GM08714 (cell line): ENCODE results near the gene TUBB3.

ENCODE experiments used
- H3K4me3 ChIP-seq: fragments of 200-500 bp; sonication (Bioruptor generic); 2 replicates; pipeline ENCODE4 v1.5.1; 2014; ENCODE audit warnings: mild to moderate bottlenecking, low read length, inconsistent platforms
- ZNF274 ChIP-seq: IDR thresholded peaks from 2 replicates; pipeline ENCODE4 v1.6.1; 2012; ENCODE audit warnings: mild to moderate bottlenecking, low read depth, low read length

The TUBB3 gene

DNA sequence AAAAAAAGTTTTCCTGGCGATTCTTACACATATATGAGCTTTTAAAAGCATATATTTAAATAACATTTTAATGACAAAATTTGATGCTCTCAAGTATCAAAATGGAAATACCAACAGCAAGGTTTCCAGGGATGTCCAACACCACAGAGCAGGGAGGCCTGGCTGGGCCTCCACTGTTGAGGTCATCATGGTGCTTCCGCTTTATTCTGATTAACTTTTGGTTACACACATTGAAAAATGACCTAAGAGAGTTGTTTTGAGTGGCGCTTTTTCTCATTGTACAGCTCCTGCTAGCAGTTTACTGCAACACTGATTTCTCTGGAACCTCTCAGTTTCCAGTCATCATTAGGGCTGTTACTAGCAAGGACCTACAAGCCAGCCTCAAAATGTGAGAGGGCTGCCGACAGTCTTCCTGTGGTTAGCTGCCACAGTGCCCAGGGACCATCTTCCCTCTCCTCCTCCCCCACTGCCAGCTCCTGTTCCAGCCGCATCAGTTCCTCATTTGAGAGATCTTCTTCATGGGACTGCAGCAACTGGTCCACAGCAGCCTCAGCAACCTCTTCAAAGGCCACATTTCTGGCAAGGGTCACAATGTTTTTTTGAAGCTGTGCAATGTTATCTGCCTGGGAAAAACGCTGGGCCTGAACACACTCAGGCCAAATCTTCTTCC is 46.7 kb downstream of the TUBB3 start:
- no peak for TF ChIP-seq ZNF274

DNA sequence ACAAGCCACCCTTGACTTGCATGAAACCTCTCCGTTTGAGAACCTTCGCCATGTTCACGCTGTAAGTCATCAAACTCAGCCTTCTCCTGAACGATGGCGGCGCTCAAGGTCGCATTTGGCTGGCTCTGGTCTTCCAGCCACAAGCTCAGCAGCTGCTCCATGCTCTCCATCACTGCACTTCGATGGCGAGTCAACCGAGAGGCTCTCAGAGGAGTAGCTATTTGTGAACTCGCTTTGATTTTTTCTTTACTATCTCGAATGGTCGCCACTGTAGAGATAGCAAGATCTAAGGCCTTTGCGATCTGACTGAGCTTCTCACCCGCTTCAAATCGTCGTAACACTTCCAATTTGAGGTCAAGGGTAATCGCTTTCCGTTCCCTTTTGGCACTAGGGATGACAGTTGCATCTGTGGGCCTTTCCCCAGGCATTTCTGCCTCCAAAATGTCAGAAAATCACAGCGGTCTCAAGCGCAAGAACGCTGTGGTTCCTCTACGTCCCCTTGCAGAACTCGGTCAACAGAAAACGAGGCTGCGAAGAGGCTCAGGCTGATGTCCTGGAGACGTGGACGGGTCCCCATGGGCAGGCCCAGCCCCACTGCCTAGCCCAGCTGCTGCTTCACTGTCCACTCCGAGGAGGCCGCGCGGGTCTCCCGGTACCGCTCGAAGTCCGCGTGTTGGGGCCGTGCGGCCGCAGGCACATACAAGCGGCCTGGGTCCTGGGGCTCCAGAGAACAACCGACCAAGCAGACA is 48.5 kb downstream of the TUBB3 start:
- TF ChIP-seq ZNF274, result no peak
- H3K4me3 ChIP-seq, result peak overlapping the region; percentile 89

More for the DNA sequence above, 46.7 kb downstream of the TUBB3 start:
- no peak overlapping the region for H3K4me3 ChIP-seq

DNA sequence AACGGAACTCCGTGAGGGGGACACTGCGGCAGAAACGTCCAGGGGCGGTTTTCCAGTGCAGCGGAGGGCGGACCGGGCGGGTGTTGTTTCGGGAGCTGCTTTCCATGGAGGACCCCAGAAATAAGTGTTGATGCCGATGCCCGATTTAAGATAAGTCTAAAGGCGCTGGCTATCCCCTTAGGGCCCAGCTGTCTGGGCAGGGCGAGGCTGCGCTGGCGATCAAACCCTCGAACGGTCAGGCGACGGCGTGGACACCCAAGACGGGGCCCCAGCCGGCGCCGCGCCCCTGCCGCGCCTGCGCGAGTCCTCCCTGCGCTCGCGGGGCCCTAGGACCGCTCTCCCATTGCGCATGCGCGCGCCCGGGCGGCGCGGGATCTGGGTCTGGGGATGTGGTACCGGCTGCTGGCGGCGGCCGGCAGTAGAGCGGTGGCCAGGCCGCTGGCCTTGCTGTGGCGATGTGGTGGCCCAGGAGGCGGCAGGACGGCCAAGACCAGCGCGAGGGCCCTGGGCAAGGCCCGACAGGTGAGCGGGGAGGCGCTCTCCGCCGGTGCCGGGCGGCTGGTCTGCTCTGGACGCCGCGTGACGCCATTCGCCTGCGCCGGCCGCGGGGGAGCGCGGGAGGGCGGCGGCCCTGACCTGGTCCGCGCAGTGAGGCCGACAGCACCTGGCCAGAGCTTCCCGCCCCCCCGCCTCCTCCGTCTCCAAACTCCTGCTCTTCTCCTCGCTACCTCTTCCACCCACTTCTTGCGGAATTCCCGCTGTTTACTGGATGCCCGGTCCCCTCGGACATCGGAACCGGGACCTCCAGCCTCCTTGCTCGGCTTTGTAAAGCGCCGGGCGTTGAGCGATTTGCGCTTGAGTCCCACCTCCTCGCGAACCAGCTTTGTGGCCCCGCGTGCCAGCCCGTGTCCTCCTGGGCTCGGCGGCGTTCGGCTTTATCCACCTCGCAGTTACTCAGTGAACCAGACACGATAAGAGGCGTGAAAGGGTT is 49.4 kb downstream of the TUBB3 start:
- no peak for TF ChIP-seq ZNF274

DNA sequence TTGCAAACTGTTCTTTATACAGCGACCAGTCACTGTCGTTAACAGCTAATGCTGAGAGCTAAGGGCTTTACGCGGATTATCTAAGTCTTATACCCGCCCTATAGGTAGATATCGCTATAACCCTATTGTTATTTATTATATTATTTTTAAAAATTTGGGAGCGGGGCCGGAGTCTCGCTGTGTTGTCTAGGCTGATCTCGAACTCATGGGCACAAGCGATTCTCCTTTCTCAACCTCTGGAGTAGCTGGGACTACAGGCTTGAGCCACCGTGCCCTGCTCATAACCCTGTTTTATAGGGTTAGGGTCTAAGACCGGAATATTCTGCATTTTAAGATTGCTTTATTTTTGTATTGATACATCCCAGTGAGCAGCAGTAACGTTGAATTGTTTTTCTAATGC is 50.1 kb downstream of the TUBB3 start:
- TF ChIP-seq ZNF274, result no peak
- H3K4me3 ChIP-seq, result peak overlapping the region; percentile 89

More for the DNA sequence above, 49.4 kb downstream of the TUBB3 start:
- peak overlapping the region; percentile 89 for H3K4me3 ChIP-seq

DNA sequence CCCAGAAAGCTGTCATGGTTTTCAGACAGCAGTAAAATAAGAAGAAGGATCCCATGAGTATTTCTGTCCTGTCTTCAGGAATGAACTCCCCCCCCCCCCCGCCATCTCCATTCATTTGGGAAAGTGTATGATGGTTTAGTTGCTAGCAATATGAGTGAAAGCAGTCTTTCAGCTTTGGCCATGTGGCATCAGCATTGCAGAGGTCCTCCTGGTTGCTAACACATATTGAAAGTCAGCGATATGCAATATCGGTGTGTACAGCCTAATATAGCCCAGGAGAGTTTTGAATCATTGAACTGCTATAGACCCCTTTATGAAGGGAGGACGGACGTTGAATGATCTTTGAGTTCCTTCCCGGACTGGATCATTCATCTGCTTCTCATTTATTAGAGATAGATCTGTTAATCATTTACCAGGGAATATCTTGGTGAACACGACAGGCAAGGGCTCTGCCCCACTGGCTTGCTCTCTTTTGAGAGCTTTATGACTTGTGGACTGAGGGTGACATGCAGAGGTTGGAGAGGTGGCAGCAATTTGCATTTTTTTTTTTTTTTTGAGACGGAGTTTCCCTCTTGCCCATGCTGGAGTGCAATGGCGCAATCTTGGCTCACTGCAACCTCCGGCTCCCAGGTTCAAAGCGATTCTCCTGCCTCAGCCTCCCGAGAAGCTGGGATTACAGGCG is 50.7 kb downstream of the TUBB3 start:
- H3K4me3 ChIP-seq, result peak overlapping the region; percentile 89
- no peak for TF ChIP-seq ZNF274

DNA sequence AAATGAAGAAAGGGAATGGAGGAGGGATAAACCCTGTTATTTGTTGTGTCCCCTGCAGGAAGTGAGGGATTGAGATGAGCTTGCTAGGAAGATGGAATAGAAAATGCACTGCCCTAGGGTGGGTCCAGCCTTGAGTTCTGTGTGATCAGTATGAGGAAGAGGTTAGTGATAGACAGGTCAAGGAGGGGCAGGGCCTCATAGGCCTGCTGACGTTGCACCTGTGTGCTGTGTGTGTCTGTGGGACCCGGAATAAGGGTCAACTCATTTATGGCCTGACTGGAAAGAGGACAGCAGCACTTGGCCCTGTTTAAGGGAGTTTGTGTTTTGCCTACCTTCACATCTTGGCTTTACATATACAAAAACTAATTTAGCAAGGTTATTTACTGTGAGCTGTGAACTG is 51.7 kb downstream of the TUBB3 start:
- H3K4me3 ChIP-seq, result no peak overlapping the region
- TF ChIP-seq ZNF274, result no peak

DNA sequence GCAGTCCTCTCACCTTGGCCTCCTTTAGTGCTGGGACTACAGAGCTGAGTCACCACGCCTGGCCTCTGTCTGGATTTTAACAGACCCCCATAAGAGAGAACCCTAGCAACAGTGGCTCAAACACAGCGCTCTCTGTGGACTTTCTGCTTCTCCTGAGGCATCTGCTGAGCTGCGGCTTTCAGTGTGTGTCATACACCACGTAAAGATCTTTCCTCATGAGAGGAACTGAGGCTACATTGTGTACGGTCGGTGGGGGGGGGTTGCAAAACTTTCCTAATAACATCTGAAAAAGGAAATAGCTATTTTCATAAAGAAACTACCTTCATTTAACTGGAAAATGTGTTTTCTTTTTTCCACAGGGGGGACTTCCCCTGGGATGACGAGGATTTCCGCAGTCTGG is 58.3 kb downstream of the TUBB3 start:
- no peak for TF ChIP-seq ZNF274
- no peak overlapping the region for H3K4me3 ChIP-seq

DNA sequence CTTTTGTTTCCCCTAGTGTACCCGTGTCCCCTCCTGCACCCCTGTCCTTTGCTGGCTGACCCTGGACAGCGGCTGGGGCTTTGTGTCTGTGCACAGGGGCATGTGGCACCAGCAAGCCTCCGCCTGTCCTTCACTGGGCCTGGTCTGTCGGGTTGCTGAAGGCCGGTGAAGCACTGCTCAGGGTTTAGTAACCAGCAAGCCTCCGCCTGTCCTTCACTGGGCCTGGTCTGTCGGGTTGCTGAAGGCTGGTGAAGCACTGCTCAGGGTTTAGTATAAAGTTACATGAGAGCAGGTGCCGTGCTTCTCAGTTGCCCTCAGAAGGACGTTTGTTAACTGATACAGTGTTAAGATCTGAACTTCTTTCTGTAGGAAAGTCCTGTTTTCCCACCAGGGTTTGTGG is 59.2 kb downstream of the TUBB3 start:
- no peak for TF ChIP-seq ZNF274
- H3K4me3 ChIP-seq, result no peak overlapping the region

DNA sequence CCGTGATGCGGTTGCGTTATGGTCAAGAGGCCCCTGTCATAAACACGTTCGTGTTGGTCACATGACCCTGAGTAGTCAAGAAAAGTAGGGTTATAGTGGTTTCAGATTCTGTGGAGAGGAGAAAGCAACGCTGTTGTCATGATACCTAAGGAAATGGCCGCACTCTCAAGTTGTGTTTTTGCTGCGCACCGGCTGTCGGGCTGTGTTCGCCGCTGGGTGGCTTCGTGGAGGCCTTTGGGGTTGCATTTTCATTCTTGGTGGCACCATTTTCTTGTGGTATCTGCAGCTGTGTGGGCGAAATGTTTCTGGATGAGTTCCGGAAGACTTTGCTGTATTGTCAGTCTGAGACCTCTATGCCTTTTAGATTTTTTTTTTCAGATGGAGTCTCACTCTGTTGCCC is 60.4 kb downstream of the TUBB3 start:
- TF ChIP-seq ZNF274, result no peak
- no peak overlapping the region for H3K4me3 ChIP-seq

DNA sequence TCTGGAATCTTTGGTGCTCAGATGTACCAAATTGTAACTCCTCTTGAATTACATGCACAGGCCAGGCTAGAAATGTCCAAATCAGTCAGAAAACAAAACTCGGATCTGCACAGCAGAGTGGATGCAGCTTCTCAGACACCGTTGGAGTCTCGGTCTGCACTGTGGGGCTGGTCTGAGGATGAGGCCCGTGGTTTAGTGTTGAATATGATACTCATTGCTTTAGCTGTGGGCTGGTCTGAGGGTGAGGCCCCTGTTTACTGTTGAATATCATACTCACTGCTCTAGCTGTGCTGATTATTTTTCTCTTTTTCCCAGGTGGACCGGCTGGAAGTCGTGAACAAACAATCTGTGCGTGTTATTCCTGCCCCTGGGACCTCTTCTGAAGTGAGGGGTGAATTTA is 61.1 kb downstream of the TUBB3 start:
- no peak overlapping the region for H3K4me3 ChIP-seq
- TF ChIP-seq ZNF274, result no peak

DNA sequence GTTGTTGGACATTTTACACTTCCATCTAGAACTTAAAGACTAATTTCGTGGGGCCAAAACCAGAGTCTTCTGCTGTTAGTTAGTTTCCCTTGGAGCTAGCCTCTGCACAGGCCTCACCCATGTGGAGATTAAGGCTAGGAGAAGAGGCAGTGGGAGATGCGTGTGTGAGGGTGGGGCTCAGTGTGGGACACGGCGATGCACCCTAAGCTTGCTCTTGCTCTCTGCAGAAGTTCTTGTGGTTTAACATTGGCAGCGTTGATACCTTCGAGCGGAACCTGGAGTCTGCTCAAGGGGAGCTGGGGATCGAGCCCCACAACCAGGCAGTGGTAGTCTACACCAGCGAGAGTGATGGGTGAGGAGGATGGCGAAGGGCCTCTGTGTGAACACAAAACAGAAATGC is 62.1 kb downstream of the TUBB3 start:
- no peak for TF ChIP-seq ZNF274
- no peak overlapping the region for H3K4me3 ChIP-seq
